LoVo (cell line): ENCODE results near the gene PRR11.
A peak's percentile ranks its signal among the peaks of the same experiment; 100 is the strongest.
"Not testable (repeated sequence)": the region's sequence is repeated elsewhere in the genome, so short reads cannot be mapped to it uniquely, and the experiment has no call there.

ENCODE experiments used
- DNase-seq: peaks from one replicate; pipeline ENCODE4 v3.0.0-alpha.2; 2016; ENCODE audit warnings: low spot score

PRR11 gene

DNA sequence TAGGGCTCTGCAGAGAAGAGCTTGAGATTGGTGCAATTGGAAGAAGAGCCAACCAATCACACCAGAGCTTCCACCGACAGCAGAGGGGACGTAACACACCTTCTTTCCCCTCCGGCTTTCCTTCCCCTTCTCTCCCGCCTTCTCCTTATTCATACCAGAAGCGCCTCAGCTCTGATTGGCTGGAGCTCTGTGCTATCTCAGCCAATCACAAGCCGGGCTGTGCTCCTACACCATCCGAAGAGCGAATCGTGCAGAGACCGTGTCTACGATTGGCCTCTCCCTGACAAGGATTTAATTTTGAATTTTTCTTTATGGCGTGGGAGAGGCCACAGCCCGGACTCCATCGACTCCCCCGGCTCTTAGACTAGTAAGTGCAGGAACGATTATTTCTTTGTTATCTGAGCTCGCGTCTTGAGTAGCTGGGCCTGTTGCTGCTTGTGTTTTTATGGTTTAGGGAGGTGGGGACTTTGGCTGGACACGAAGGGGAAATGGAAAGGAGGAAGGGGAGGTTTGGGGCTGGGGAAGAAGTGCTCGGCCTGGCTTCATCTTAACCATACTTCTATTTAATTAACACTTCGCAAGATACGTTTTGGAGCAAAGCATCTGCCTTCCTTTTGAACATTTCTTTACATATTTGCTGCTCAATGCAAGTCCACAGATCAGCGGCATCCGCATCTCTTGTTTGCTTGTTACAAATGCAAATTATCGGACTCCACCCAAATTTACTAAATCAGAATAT lies at the start of gene PRR11:
Gene PRR11, plus strand, starts transcription at position 308 of the 739 bp plus-strand sequence. CDS start 14,007 bp downstream, outside the sequence.
- peak; percentile 99 for DNase-seq

DNA sequence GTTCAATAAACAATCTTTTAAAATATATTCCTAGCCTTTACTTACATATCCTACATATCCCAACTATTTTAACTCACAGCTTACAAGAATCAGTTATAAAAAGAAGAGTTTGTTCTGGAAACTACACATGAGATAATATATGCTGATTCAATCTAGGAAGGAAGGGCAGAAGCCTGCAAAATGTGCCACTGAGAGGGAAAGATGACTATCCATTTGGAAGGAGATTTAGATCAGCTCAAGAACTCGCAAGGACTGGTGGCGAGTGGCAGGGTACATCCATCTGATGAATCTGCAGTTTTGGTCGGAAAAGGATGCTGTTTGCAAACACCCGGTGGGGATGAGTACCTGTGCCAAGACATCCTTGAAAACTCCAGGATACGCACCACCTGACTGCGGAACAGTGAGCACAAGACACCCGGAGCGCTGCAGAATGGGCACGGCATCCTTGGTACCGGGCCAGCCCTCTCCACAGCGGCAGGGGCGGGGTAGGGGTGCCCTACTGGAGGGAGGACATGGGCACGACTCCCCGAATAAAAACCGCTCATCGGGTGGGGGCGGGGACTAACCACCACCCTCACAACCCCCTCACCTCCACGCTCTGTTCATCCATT lies 49.6 kb upstream of the PRR11 start:
- peak; percentile 65 for DNase-seq

DNA sequence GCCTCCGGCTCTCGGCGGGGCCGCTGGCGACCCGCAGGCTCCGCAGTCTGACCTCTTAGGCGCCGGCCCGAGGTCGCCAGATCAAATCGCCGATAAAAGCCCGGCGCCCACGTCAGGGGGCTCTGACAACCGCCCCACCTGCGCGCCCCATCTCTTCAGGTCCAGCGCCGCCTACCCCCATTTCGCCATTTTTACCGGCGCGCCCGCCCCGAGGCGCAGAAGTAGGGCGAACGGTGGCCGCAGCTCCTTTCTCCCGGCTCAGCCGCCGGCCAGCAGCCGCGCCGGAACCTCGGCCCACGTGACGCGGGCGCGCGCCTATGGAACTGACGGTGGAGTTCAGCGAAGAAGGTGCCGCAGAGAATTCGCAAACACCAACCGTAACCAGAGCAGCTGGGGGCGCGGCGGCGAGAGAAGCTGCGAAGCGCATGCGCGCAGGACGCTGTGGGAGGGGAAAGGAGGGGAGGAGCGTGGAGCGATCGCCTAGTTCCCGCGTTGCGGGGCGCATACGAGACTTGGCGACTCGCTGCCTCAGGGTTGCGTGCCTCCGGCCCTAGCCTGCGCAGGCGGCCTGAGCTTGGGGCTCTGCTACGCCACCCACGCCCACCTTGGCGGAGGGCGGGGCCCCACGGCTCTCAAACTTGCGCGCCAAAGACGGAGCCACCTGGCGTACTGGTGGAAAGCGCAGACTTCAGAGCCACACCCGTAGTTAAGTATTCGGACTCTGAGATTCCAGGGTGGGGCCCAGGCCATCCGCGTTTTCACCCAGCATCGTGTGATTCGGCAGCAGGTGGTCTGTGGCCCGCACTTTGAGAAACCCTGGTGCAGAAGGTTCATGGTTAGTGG lies 48.9 kb upstream of the PRR11 start, which contains the start of gene TRIM37:
Gene TRIM37, minus strand, starts transcription at position 418 of the 843 bp plus-strand sequence. CDS start 419 bp downstream, outside the sequence.
- peak; percentile 99 for DNase-seq

DNA sequence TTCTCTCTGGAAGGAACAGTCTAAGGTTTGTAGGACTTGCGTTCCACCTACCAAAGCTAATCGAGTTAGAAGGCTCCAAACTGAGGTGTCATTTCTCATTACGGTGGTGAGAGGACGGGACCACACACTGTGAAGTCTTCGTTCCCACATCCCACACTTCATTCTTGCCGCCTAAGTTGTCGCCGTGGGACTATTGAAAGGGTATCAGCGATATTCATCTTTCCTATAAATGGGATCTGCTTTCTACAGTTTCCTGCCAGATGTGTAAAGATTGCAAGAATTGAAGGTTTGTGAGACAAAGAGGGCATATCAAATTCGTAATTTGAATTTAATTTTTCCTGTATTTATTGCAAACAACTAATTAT lies 48.3 kb upstream of the PRR11 start:
- DNase-seq: no peak

DNA sequence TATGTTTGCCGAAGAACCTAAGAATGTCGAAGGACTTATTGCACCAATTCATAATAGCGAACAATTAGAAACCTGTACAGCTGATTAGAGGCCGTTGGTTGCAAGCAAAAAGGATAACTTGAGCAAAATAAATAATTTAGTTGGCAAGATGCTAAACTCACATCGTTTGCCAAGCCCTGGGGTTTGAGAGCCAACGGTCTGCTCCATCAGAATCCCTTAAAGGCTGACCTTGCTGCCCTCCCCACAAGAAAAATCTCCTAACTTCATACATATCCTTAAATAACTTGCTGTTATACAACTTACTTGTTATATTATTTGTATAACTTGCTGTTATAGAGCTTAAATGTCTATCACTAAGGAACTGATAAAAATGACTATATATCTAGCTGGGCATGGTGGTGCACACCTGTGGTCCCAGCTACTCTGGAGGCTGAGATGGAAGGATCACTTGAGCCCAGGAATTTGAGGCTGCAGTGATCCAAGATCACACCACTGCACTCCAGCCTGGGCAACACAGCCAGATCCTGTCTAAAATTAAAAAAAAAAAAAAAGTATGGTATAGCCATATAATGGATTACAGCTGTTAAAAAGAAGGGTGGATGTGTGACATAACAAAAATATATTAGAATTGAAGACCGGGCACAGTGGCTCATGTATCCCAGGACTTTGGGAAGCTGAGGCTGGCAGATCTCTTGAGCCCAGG lies 47.0 kb upstream of the PRR11 start:
- DNase-seq: no peak

DNA sequence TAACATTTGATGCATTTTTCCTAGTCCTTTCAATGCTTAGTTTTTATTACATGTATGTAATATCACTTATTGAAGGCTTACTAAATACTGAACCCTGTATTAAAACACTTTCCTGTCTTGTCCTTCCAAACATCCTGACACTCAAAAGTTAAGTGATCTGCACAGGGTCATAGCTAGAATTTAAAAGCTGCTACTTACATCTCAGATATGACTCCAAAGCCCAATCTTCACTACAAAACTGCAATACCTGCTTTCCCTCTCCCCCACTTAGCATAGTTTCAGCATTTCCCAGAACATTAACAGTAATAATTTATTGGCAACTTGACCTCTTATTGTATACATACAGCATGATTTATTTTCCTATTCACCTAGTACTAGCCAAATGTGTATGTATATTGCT lies 44.6 kb upstream of the PRR11 start:
- no peak for DNase-seq

DNA sequence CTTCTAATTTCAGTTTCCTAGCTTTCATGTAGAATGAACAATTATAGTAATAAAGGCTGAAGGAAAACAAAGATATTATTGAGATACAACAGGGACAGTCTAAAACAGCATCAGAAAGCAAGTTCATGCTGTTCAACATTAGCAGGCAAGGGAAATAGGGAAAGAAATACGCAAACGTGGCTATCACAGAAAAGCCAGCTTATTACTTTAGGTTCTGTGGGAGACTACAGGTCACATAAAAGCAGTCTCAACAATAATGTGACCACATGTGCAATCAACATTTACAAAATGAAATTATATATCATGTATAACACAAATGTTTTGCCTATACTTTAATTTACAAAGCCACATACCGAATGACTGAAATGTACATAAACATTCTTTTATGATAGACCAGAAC lies 44.0 kb upstream of the PRR11 start:
- no peak for DNase-seq

DNA sequence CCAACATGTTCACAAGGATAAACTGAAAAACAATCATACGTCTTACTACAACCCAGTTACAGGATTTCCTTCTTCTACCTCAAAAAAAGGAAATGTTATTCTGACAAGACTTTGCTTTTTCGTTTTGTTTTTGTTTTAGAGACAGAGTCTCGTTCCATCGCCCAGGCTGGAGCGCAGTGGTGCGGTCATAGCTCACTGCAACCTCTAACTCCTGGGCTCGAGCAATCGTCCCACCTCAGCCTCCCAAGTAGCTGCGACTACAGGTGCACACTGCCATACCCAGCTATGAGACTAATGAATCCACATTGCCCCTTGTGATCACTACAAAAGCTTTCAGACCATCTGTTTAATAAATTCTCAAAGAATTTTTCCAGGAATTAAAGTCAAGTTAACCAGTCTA lies 40.1 kb upstream of the PRR11 start:
- no peak for DNase-seq

DNA sequence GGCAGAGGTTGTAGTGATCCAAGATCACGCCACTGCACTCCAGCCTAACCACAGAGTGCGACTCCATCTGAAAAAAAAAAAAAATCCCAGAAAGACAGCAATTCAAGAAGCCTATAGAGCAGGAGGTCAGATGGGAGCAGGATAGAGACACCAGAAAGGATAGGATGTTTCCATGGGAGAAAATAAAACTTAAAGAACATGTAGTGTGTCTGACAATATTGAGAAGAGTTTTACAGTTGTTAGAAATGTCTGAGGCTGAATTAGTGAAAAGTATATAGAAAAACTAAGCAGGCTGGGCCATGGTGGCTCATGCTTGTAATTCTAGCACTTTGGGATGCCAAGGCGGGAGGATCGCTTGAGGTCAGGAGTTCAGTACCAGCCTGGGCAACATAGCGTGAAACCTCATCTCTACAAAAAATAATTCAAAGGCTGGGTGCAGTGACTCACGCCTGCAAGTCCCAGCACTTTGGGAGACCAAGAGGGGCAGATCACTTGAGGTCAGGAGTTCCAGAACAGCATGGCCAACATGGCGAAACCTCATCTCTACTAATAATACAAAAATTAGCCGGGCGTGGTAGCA lies 33.6 kb upstream of the PRR11 start:
- DNase-seq: no peak

DNA sequence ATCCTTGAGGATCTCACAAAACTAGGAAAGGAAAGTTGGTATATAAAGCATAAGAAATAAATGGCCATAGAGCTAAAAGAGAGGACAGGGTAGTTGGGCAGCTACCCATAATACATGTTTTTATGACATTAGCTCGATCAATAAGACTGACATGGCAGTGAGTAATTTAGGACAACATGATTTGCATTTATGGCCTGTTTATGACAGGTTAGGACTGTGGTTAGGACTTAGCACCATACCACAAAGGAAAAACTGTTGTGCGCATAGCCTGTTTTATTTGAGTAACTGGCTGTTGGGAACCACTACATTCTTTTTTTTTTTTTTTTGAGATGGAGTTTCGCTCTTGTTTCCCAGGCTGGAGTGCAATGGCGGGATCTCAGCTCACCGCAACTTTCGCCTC lies 30.9 kb upstream of the PRR11 start:
- no peak for DNase-seq

DNA sequence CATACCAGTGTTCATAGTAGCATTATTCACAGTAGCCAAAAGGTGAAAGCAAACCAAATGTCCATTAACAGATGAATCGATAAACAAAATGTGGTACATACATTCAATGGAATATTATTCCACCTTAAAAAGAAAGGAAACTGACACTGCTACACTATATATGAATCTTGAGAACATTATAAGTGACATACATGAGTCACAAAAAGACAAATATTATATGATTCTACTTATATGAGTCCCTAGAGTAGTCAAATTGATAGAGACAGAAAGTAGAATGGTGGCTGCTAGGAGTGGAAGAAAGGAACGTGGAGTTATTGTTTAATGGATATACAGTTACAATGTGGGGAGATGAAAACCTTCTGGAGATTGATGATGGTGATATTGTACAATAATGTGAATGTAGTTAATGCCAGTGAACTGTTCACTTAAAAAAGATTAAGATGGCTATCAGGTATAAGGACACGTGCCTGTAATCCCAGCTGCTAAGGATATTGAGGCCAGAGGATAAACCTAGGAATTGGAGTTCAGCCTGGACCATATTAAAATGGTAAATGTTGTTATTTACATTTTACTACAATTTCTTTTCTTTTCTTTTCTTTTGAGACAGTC lies 28.6 kb upstream of the PRR11 start:
- DNase-seq: no peak

DNA sequence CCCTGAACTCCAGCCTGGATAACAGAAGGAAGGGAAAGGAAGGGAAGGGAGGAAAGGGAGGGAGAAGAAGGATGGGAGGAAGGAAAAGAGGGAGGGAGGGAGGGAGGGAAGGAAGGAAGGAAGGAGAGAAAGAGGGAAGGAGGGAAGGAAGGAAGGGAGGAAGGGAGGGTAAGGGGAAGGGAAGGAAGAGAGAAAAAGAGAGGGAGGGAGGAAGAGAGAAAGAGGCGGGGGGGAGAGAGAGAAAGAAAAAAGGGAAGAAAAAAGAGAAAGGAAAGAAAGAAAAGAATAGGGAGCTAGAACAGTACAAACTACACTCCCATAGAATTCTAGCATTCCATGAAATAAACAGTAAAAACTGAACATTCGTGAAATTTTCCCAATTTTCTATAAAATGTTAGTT lies 25.7 kb upstream of the PRR11 start:
- no peak for DNase-seq

DNA sequence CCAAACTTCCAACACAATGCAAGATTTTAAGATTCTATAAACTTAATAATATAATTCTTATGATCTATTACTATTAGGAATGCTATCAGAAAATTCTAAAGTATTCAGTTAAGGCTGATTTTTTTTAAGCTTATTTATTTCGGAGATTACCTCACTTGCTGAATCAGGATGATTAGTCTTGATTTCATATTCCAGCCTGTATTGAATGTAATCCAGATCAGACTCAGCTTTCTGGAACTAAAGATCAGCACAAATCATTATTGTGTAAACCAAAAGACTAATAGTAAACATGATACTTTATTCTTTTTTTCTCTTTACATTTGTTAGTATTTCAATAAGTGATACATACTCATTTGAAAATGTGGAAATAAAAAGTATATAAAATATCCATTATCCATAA lies 24.4 kb upstream of the PRR11 start:
- no peak for DNase-seq

DNA sequence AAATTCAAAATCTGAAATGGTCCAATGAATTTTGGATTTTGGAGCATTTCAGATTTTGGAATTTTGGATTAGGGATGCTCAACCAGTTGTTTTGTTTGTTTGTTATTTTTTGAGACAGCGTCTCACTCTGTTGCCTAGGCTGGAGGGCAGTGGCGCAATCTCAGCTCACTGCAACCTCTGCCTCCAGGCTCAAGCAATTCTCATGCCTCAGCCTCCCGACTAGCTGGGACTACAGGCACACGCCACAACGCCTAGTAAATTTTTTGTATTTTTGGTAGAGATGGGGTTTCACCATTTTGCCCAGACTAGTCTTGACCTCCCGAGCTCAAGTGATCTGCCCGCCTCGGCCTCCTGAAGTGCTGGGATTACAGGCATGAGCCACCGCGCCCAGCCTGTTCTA lies 17.2 kb upstream of the PRR11 start:
- not testable (repeated sequence) for DNase-seq

DNA sequence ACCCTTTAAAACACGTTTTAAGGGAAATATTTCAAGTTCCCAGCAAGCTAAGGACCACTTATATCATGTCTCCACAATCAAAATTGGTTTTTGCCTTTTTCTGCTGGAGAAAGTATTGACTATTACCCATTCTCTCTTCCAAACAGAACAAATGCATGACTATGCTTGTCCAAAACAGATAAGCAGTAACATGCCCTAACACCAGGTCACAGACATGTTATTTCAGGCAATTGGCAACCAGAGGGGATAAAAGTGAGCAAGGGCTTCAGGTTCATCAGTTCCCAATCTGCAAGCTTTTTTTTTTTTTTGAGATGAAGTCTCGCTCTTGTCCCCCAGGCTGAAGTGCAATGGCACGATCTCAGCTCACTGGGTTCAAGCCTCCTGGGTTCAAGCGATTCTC lies 15.6 kb upstream of the PRR11 start:
- no peak for DNase-seq

DNA sequence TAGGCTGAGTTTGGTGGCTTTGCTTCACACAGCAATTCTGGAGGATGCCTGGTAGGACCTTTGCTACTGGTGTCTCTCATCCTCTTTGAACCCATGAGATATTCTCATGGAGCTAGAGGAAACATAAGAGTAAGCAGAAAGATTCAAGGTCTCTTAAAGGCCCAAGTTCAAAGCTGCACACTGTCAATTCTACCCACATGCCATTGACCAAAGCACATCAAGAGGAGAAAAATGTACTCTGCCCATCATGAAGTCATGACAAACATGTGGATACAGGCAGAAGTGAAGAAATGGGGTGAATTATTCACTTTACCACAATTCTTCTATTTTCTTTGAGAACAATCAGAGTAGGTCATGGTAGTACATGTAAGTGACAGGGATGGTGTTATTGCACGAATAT lies 13.7 kb upstream of the PRR11 start:
- DNase-seq: no peak

DNA sequence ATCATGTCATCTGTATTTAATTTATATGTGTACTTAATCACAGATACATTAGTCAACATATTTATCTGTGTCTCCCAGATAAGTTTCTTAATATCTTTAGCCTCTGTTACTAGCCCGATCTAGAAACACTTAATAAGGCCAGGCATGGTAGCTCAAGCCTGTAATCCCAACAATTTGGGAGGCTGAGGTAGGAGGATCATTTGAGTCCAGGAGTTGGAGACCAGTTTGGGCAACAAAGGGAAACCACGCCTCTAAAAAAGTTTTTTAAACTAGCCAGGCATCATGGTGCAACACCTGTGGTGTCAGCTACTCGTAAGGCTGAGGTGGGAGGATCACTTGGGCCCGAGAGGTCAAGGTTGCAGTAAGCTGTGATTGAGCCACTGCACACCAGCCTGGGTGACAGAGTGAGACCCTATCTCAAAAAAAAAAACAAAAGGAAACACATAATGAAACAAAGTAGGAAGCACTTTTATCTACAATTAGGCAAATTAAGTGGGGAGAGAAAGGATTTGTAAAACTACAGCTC lies 9.9 kb upstream of the PRR11 start:
- DNase-seq: no peak

DNA sequence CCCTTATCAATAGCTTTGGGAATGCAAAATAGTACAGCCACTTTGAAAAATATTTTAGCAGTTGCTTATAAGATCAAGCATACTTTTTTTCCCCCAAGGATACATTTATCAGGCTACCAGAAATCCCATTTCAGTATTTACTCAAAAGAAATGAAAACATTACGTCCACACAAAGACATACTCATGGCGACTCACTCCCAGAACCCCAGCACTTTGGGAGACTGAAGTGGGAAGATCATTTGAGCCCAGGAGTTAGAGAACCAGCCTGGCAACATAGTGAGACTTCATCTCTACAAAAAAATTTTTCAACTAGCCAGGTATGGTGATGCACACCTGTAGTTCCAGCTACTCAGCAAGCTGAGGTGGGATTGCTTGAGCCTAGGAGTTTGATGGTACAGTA lies 6.5 kb upstream of the PRR11 start:
- DNase-seq: no peak

DNA sequence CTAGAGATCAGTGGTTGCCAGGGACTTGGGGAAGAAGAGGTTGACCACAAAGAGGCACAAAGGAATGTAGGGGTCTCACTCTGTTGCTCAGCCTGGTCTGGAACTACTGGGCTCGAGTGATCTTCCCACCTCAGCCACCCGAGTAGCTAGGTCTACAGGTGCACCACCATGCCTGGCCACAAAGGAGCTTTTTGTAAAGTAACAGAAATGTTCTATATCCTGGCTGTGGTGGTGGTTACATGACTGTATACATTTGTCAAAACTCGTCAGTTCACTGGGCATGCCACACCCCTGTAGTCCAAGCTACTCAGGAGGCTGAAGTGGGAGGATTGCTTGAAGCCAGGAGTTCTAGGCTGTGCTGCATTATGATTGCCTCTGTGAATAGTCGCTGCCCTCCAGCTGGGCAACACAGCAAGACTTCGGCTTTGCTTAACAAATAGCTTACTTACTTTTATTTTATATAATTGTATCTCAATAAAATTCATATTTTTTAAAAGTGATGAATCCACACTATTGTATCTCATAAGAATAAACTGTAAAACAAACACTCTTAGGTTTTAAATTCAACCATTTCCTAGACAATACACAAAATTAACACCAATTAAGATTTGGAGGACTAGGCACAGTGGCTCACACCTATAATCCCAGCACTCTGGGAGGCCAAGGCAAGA lies 5.6 kb upstream of the PRR11 start:
- DNase-seq: no peak

DNA sequence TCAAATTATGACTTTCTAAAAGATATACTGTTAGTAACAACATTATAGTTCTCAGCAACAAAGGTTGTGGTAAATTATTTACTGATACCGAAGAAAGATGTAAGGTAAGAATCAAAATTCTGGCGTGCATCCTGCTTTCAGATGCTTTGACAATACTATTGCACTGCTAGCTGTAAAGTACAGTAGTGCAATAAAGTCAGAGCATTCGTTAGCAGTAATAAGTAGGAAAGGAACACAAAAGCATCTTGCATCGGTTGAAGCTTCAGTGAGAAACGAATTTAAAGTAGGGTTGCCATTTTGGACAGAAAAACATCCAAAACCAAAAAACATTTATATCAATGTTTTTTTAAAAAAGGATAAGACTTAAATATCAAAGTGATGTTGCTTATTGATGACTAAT lies 4.5 kb upstream of the PRR11 start:
- no peak for DNase-seq

DNA sequence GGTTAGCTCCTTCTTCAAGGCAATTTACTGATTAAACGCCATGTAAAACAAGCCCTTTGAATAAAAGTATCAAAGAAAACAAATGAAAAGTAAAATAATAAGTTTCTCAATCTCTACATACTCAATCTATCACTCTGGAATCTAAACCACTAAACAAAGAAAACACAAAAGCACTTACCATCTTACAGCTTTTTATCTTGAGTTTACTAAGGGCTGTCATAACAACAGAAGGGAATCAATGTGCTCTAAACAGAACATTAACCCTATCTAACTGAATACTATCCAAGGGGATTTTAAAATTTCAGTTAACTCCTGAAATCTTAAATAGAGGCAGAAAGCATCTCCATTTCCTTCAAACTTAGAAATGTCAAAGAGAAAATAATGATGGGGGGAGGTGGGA lies 4.0 kb upstream of the PRR11 start:
- DNase-seq: no peak
